HepG2 (cell line): ENCODE data around the gene FRAS1. TPM values are rescaled to one million over a fixed set of nuclear protein-coding genes. Genes with fewer than 3 reads are reported as not detected.
A peak's percentile ranks its signal among the peaks of the same experiment; 100 is the strongest.

Experiments used
- ATAC-seq: fragments of 200-7000 bp; cut with Tn5 transposase; 3 replicates; pipeline ENCODE4 v1.9.1; 2020; ENCODE audit warnings: mild to moderate bottlenecking, moderate library complexity
- BruUV-seq: library from RNA; stranded (reverse); fragments of 400-500 nt; replicated peaks from 2 replicates; lab custom pipeline; 2021; lab: Mats Ljungman, UMichigan
- CTCF ChIA-PET: fragments of 300-600 bp; formaldehyde crosslinking; extraction: SDS; loops from one replicate; lab custom pipeline; 2021; ENCODE audit warnings: low total read pairs, inconsistent platforms, low intra/inter-chr PET ratio; lab: Yijun Ruan, JAX
- POLR2A ChIA-PET: fragments of 350-600 bp; sonication (Branson Sonifier 250); formaldehyde crosslinking; loops from one replicate; lab custom pipeline; 2020; ENCODE audit warnings: antibody characterized with exemption, inconsistent platforms; lab: Yijun Ruan, JAX
- DNase-seq: peaks from one replicate; pipeline ENCODE4 v3.0.0-alpha.2; 2015; ENCODE audit warnings: low spot score
- FAIRE-seq: peaks from 3 replicates; lab custom pipeline; 2011; peaks lifted over from hg19 to GRCh38; lab: Jason Lieb, UNC
- H2AFZ ChIP-seq: one replicate; pipeline ENCODE4 v1.6.1; 2011; ENCODE audit warnings: low read length, inconsistent platforms
- H3K27ac ChIP-seq: fragments of 300-600 bp; 3 replicates; pipeline ENCODE4 v1.8.0; 2011; ENCODE audit warnings: mixed run types, mild to moderate bottlenecking, mixed read lengths, low read length, inconsistent platforms; ENCODE audit not compliant: insufficient read depth; ENCODE audit errors: extremely low read length
- H3K27me3 ChIP-seq, 2 experiments: fragments of 200-600 bp in 1 of 2; 2 replicates in 1 of 2; 3 replicates in 1 of 2; pipeline versions ENCODE4 v1.6.0 to v1.8.0; 2011; ENCODE audit warnings: low read length in 2 of 2, mild to moderate bottlenecking in 2 of 2, moderate library complexity in 2 of 2, inconsistent platforms in 1 of 2; ENCODE audit not compliant: insufficient read depth in 2 of 2, control insufficient read depth in 1 of 2
- H3K36me3 ChIP-seq, 2 experiments: fragments of 200-600 bp in 1 of 2; replicated peaks in 1 of 2; 2 replicates in 1 of 2; 3 replicates in 1 of 2; pipeline versions ENCODE4 v1.5.1 to v1.8.0; 2011; ENCODE audit warnings: low read length in 2 of 2, inconsistent platforms in 1 of 2; ENCODE audit not compliant: insufficient read depth in 2 of 2, control insufficient read depth in 1 of 2
- H3K4me1 ChIP-seq: 2 replicates; pipeline ENCODE4 v1.5.1; 2012; ENCODE audit warnings: low read length, inconsistent platforms; ENCODE audit not compliant: insufficient read depth
- H3K4me2 ChIP-seq: 2 replicates; pipeline ENCODE4 v1.6.0; 2011; ENCODE audit warnings: low read depth, low read length, inconsistent platforms
- H3K4me3 ChIP-seq, 3 experiments: fragments of 200-600 bp in 1 of 3; sonication (generic), shearing (Covaris generic) in 1 of 3; replicated peaks in 1 of 3; 2 replicates each; pipeline ENCODE4 v1.5.1; 2011 to 2016; ENCODE audit warnings: low read length in 3 of 3, inconsistent platforms in 2 of 3, low read depth in 2 of 3, mild to moderate bottlenecking in 2 of 3, control low read depth in 1 of 3, mixed read lengths in 1 of 3; ENCODE audit not compliant: insufficient read depth in 1 of 3
- H3K79me2 ChIP-seq: one replicate; pipeline ENCODE4 v1.6.1; 2011; ENCODE audit warnings: low read length, inconsistent platforms; ENCODE audit not compliant: insufficient read depth
- H3K9ac ChIP-seq: 2 replicates; pipeline ENCODE4 v1.6.0; 2011; ENCODE audit warnings: mild to moderate bottlenecking, low read depth, low read length, inconsistent platforms; ENCODE audit not compliant: insufficient read depth
- H3K9me3 ChIP-seq: 2 replicates; pipeline ENCODE4 v1.5.1; 2012; ENCODE audit warnings: mild to moderate bottlenecking, low read length
- H4K20me1 ChIP-seq: 2 replicates; pipeline ENCODE4 v1.6.0; 2011; ENCODE audit warnings: inconsistent platforms, mild to moderate bottlenecking, low read length, moderate library complexity; ENCODE audit not compliant: insufficient read depth
- CBX2 ChIP-seq, 2 experiments: fragments of 200-600 bp in 1 of 2; sonication (generic); formaldehyde crosslinking in 1 of 2; IDR thresholded peaks; 2 replicates each; pipeline versions ENCODE4 v1.7.0 to v1.8.1; 2018 to 2022; ENCODE audit warnings: low read depth in 2 of 2, low read length in 1 of 2, mild to moderate bottlenecking in 1 of 2, missing genetic modification reagents in 1 of 2
- DBP ChIP-seq: sonication (generic); formaldehyde crosslinking; IDR thresholded peaks from 2 replicates; pipeline ENCODE4 v1.4.0; 2020; ENCODE audit warnings: missing genetic modification reagents; ENCODE audit errors: not compliant biosample characterization
- ELF3 ChIP-seq: IDR thresholded peaks from 2 replicates; pipeline ENCODE4 v1.6.1; 2016; ENCODE audit warnings: missing genetic modification reagents, missing compliant biosample characterization
- ELF4 ChIP-seq: sonication (generic); formaldehyde crosslinking; IDR thresholded peaks from 2 replicates; pipeline ENCODE4 v1.5.0; 2020; ENCODE audit warnings: missing genetic modification reagents, mild to moderate bottlenecking, moderate library complexity, borderline replicate concordance
- FOXA3 ChIP-seq: IDR thresholded peaks from 2 replicates; pipeline ENCODE4 v1.6.1; 2016; ENCODE audit warnings: missing genetic modification reagents, missing compliant biosample characterization
- FOXC1 ChIP-seq: sonication (generic); formaldehyde crosslinking; IDR thresholded peaks from 2 replicates; pipeline ENCODE4 v1.8.0; 2022; ENCODE audit warnings: mild to moderate bottlenecking, missing genetic modification reagents, borderline replicate concordance
- GZF1 ChIP-seq: sonication (generic); formaldehyde crosslinking; IDR thresholded peaks from 2 replicates; pipeline ENCODE4 v1.5.1; 2020; ENCODE audit warnings: mild to moderate bottlenecking, missing genetic modification reagents
- HNRNPUL1 ChIP-seq: fragments of 200-400 bp; formaldehyde crosslinking; IDR thresholded peaks from 2 replicates; pipeline ENCODE4 v1.6.1; 2017; ENCODE audit warnings: low read depth, mild to moderate bottlenecking, low read length, moderate library complexity
- JARID2 ChIP-seq: sonication (generic); formaldehyde crosslinking; IDR thresholded peaks from 2 replicates; pipeline ENCODE4 v1.8.1; 2023; ENCODE audit warnings: missing genetic modification reagents, inconsistent platforms; ENCODE audit not compliant: insufficient replicate concordance
- PAXIP1 ChIP-seq: sonication (generic); formaldehyde crosslinking; conservative IDR thresholded peaks from 2 replicates; pipeline ENCODE4 v1.4.0; 2020; ENCODE audit warnings: mild to moderate bottlenecking, missing genetic modification reagents, moderate library complexity
- PHF8 ChIP-seq: sonication (generic); formaldehyde crosslinking; IDR thresholded peaks from 2 replicates; pipeline ENCODE4 v1.5.0; 2020; ENCODE audit warnings: missing genetic modification reagents
- RBM39 ChIP-seq: fragments of 200-400 bp; formaldehyde crosslinking; IDR thresholded peaks from one replicate; pipeline ENCODE4 v1.6.1; 2018; ENCODE audit warnings: antibody characterized with exemption, mild to moderate bottlenecking, low read depth, low read length; ENCODE audit not compliant: poor library complexity, severe bottlenecking
- U2AF1 ChIP-seq: fragments of 200-400 bp; formaldehyde crosslinking; optimal IDR thresholded peaks from 2 replicates; pipeline ENCODE3; 2017; ENCODE audit warnings: mild to moderate bottlenecking, low read depth, low read length
- XRCC5 ChIP-seq: fragments of 200-400 bp; formaldehyde crosslinking; optimal IDR thresholded peaks from 2 replicates; pipeline ENCODE3; 2017; ENCODE audit warnings: mild to moderate bottlenecking, low read length
- ZBTB33 ChIP-seq: sonication (generic); formaldehyde crosslinking; IDR thresholded peaks from 2 replicates; pipeline ENCODE4 v1.4.0; 2020; ENCODE audit warnings: missing genetic modification reagents
- ZBTB38 ChIP-seq: sonication (generic); formaldehyde crosslinking; IDR thresholded peaks from 2 replicates; pipeline ENCODE4 v1.5.1; 2020; ENCODE audit warnings: mild to moderate bottlenecking, missing genetic modification reagents
- ZMAT5 ChIP-seq: sonication (generic); formaldehyde crosslinking; IDR thresholded peaks from 2 replicates; pipeline ENCODE4 v1.5.0; 2020; ENCODE audit warnings: mild to moderate bottlenecking, low read depth, missing genetic modification reagents, borderline replicate concordance
- ZNF3 ChIP-seq: IDR thresholded peaks from 2 replicates; pipeline ENCODE4 v1.7.0; 2017; ENCODE audit warnings: inconsistent platforms
- WGBS: methylation state at CpG from one replicate; pipeline ENCODE4 v1.1.6; 2017; ENCODE audit warnings: low lambda C conversion rate; 5-methylcytosine and 5-hydroxymethylcytosine counted together
- in situ Hi-C: cut with HindIII; loops from 2 replicates; pipeline ENCODE4 v1.10.0; 2017; ENCODE audit warnings: low pct_unique_long_range_greater_than_20kb; ENCODE audit not compliant: extremely low pct_ligation_motif_present
- intact Hi-C: fragments of 100-400 bp; cut with micrococcal nuclease; formaldehyde crosslinking; loops from one replicate; pipeline ENCODE4 v1.10.0; 2022; ENCODE audit not compliant: unreplicated experiment
- polyA plus RNA-seq, 8 experiments: library from polyadenylated mRNA; depleted of rRNA in 3 of 8; stranded (reverse) in 7 of 8; unstranded in 1 of 8; fragments of >200 nt; fragmentation: Illumina TruSeq in 4 of 8; extraction: Trizol in 4 of 8; gene quantifications; 2 replicates each; pipeline versions ENCODE4 v1.2.1 to v1.2.3, GENCODE V29; 2011 to 2016; ENCODE audit warnings: low read depth in 4 of 8, missing spikeins in 1 of 8, mixed read lengths in 1 of 8; ENCODE audit not compliant: insufficient read depth in 1 of 8
- total RNA-seq, 5 experiments: library from RNA; depleted of rRNA; stranded (reverse); fragments of >200 nt; fragmentation: Illumina TruSeq; extraction: Trizol; gene quantifications; 2 replicates each; pipeline ENCODE4 v1.2.3, GENCODE V29; 2016; ENCODE audit warnings: low read depth in 1 of 5

Gene FRAS1
- total and polyA plus RNA-seq, 2 of the 13 experiments (the other 11 are each of a cell fraction or from before 2014, with no cell fraction given) = 22.5 to 31.6 TPM

- CTCF ChIA-PET = no interaction called here
- WGBS = 83% methylated on average over 3 of the region's 3 CpGs
- Histone ChIP-seq H2AFZ (no peak overlapping the region), H3K9me3 (no peaks in the 10 kb centered on the region), H3K4me1 (peaks cover 36% of the 10 kb centered on the region)
- DNase-seq = peak; percentile 10
- no TSS peak for BruUV-seq
- in situ Hi-C loops = no loop called here
- peak; percentile 65 for TF ChIP-seq ZBTB33 (CRISPR knock-in tag)
- TF ChIP-seq XRCC5 = no peak
- no peak for TF ChIP-seq DBP (CRISPR knock-in tag)
- TF ChIP-seq ZBTB38 (CRISPR knock-in tag) = peak; percentile 54; the same call in 1 of the 2 replicates
- no peak for TF ChIP-seq ZNF3
- peak; percentile 23; the same call in 1 of the 2 replicates for TF ChIP-seq FOXA3 (CRISPR knock-in tag)
- 0 out of 2 replicates have a peak, but pooled peaks have one; percentile 68 for TF ChIP-seq ELF4
- TF ChIP-seq JARID2 = no peak
- no peak for TF ChIP-seq ZMAT5 (CRISPR knock-in tag)
- no peak for TF ChIP-seq U2AF1
- peak; percentile 66; the same call in 1 of the 2 replicates for TF ChIP-seq ELF3 (CRISPR knock-in tag)
- no peak for TF ChIP-seq FOXC1 (CRISPR knock-in tag)
- no peak for TF ChIP-seq CBX2 (IDR thresholded peaks at IDR 0.05; ENCODE audit: low read depth, low read length)
- TF ChIP-seq CBX2 (CRISPR knock-in tag; IDR thresholded peaks at IDR 0.05; ENCODE audit: low read depth) = no peak
- TF ChIP-seq PAXIP1 (CRISPR knock-in tag) = peak; percentile 32
- no peak for TF ChIP-seq PHF8
- TF ChIP-seq GZF1 = no peak
- TF ChIP-seq HNRNPUL1 = no peak
- no peak for TF ChIP-seq RBM39
- TF ChIP-seq, all 625 proteins: peak for 6
- ATAC-seq (peak; percentile 72), FAIRE-seq (peak; percentile 40)
- intact Hi-C loops = no loop called here
- no peaks in the 10 kb centered on the region for H3K79me2 ChIP-seq
- H4K20me1 ChIP-seq = no peaks in the 10 kb centered on the region
- no peaks in the 10 kb centered on the region for H3K27me3 ChIP-seq
- peak overlapping the region; percentile 54 for H3K27ac ChIP-seq
- POLR2A ChIA-PET = no interaction called here
- H3K9ac ChIP-seq = no peak overlapping the region
- no peak overlapping the region for H3K4me3 ChIP-seq
- peaks cover 16 to 53% of the 10 kb centered on the region in 2 experiments for H3K36me3 ChIP-seq
- H3K4me2 ChIP-seq = peak overlapping the region; percentile 62; the same call in 1 of the 2 replicates
Measured at GRCh38 chr4:78512357-78512920, 455.3 kb downstream of the FRAS1 start.
